IMR-90 (cell line): ENCODE data around the gene PABPC1L. TPM values are rescaled to one million over a fixed set of nuclear protein-coding genes. Genes with fewer than 3 reads are reported as not detected.

ENCODE experiments used
- ATAC-seq: fragments of 200-7000 bp; cut with Tn5 transposase; 2 replicates; pipeline ENCODE4 v1.9.1; 2020; ENCODE audit warnings: low read depth, mild to moderate bottlenecking, moderate library complexity
- BruUV-seq: library from RNA; stranded (reverse); fragments of 400-500 nt; replicated peaks from 2 replicates; lab custom pipeline; 2021; lab: Mats Ljungman, UMichigan
- CTCF ChIA-PET: fragments of 300-600 bp; formaldehyde crosslinking; extraction: SDS; loops from one replicate; lab custom pipeline; 2021; ENCODE audit warnings: antibody characterized with exemption; lab: Yijun Ruan, JAX
- POLR2A ChIA-PET: fragments of 300-600 bp; sonication (Branson Sonifier 250); formaldehyde crosslinking; loops from one replicate; lab custom pipeline; 2022; ENCODE audit warnings: antibody characterized with exemption; ENCODE audit not compliant: unreplicated experiment; lab: Charles Lee
- DNase-seq: peaks from one replicate; pipeline ENCODE4 v3.0.0; 2013
- H2AFZ ChIP-seq: replicated peaks from 2 replicates; pipeline ENCODE3; 2013; ENCODE audit warnings: low read length, mild to moderate bottlenecking; ENCODE audit not compliant: poor library complexity
- H2AK5ac ChIP-seq: 2 replicates; pipeline ENCODE4 v1.6.1; 2013; ENCODE audit warnings: low read depth, low read length, inconsistent platforms
- H2AK9ac ChIP-seq: replicated peaks from 2 replicates; pipeline ENCODE3; 2013; ENCODE audit warnings: mild to moderate bottlenecking, low read depth, low read length, moderate library complexity; ENCODE audit not compliant: poor library complexity
- H2BK120ac ChIP-seq: 2 replicates; pipeline ENCODE4 v1.6.1; 2013; ENCODE audit warnings: low read depth, low read length, inconsistent platforms
- H2BK15ac ChIP-seq: 3 replicates; pipeline ENCODE4 v1.6.1; 2013; ENCODE audit warnings: low read depth, low read length, inconsistent platforms
- H2BK20ac ChIP-seq: 2 replicates; pipeline ENCODE4 v1.6.1; 2013; ENCODE audit warnings: low read depth, mild to moderate bottlenecking, inconsistent platforms, low read length, moderate library complexity
- H2BK5ac ChIP-seq: 2 replicates; pipeline ENCODE4 v1.6.1; 2013; ENCODE audit warnings: mild to moderate bottlenecking, low read depth, low read length, inconsistent platforms; ENCODE audit not compliant: poor library complexity, severe bottlenecking
- H3K14ac ChIP-seq: replicated peaks from 2 replicates; pipeline ENCODE4 v1.6.1; 2013; ENCODE audit warnings: low read depth, low read length, inconsistent platforms
- H3K18ac ChIP-seq: 2 replicates; pipeline ENCODE4 v1.6.1; 2013; ENCODE audit warnings: low read depth, low read length, control low read depth
- H3K23ac ChIP-seq: 2 replicates; pipeline ENCODE4 v1.6.1; 2013; ENCODE audit warnings: low read depth, low read length, inconsistent platforms
- H3K27ac ChIP-seq: 2 replicates; pipeline ENCODE4 v1.5.1; 2013; ENCODE audit warnings: mild to moderate bottlenecking, control low read depth, low read length; ENCODE audit not compliant: insufficient read depth
- H3K27me3 ChIP-seq: 2 replicates; pipeline ENCODE4 v1.6.1; 2013; ENCODE audit warnings: low read length; ENCODE audit not compliant: control insufficient read depth, insufficient read depth
- H3K36me3 ChIP-seq: 2 replicates; pipeline ENCODE4 v1.6.1; 2013; ENCODE audit warnings: low read length, mixed read lengths; ENCODE audit not compliant: control insufficient read depth, insufficient read depth
- H3K4ac ChIP-seq: 2 replicates; pipeline ENCODE4 v1.6.1; 2013; ENCODE audit warnings: low read depth, low read length, inconsistent platforms
- H3K4me1 ChIP-seq: 2 replicates; pipeline ENCODE4 v1.6.1; 2013; ENCODE audit warnings: low read length, mixed read lengths; ENCODE audit not compliant: control insufficient read depth, insufficient read depth
- H3K4me2 ChIP-seq: 2 replicates; pipeline ENCODE4 v1.6.1; 2013; ENCODE audit warnings: low read depth, mild to moderate bottlenecking, control low read depth, low read length, moderate library complexity
- H3K4me3 ChIP-seq: 2 replicates; pipeline ENCODE4 v1.5.1; 2013; ENCODE audit warnings: low read depth, mild to moderate bottlenecking, control low read depth, low read length, moderate library complexity; ENCODE audit not compliant: insufficient read depth
- H3K56ac ChIP-seq: 2 replicates; pipeline ENCODE4 v1.6.1; 2013; ENCODE audit warnings: low read length, inconsistent platforms; ENCODE audit not compliant: insufficient read depth; ENCODE audit errors: extremely low read depth
- H3K79me1 ChIP-seq, 2 experiments: 2 replicates each; pipeline ENCODE4 v1.6.1; 2013; ENCODE audit warnings: low read length in 2 of 2, inconsistent platforms in 1 of 2, low read depth in 1 of 2
- H3K9ac ChIP-seq: 2 replicates; pipeline ENCODE4 v1.6.1; 2013; ENCODE audit warnings: low read depth, low read length, control low read depth
- H3K9me1 ChIP-seq: 2 replicates; pipeline ENCODE4 v1.6.1; 2013; ENCODE audit warnings: low read length, inconsistent platforms; ENCODE audit not compliant: insufficient read depth
- H3K9me3 ChIP-seq: 2 replicates; pipeline ENCODE4 v1.6.1; 2013; ENCODE audit warnings: low read length; ENCODE audit not compliant: control insufficient read depth, insufficient read depth
- H4K20me1 ChIP-seq: 2 replicates; pipeline ENCODE4 v1.6.1; 2013; ENCODE audit warnings: low read length, inconsistent platforms; ENCODE audit not compliant: insufficient read depth
- H4K5ac ChIP-seq: 2 replicates; pipeline ENCODE4 v1.6.1; 2013; ENCODE audit warnings: mild to moderate bottlenecking, low read depth, low read length, control low read depth
- H4K8ac ChIP-seq, 2 experiments: 2 replicates each; pipeline ENCODE4 v1.6.1; 2013; ENCODE audit warnings: low read depth in 2 of 2, low read length in 2 of 2, control low read depth in 1 of 2, inconsistent platforms in 1 of 2
- H4K91ac ChIP-seq: 2 replicates; pipeline ENCODE4 v1.6.1; 2013; ENCODE audit warnings: low read depth, low read length, inconsistent platforms; ENCODE audit not compliant: insufficient read depth
- BHLHE40 ChIP-seq: fragments of 150-350 bp; IDR thresholded peaks from 2 replicates; pipeline ENCODE4 v1.6.1; 2016; ENCODE audit warnings: mild to moderate bottlenecking, low read depth, low read length
- CHD1 ChIP-seq: IDR thresholded peaks from 2 replicates; pipeline ENCODE4 v1.6.1; 2012; ENCODE audit warnings: low read depth, low read length, improper control_type of control experiment
- CTCF ChIP-seq: conservative IDR thresholded peaks from 2 replicates; pipeline ENCODE4 v1.5.1; 2012; ENCODE audit warnings: mild to moderate bottlenecking, low read depth, low read length, improper control_type of control experiment
- ELK1 ChIP-seq: fragments of 150-350 bp; IDR thresholded peaks from 2 replicates; pipeline ENCODE4 v1.6.1; 2016; ENCODE audit warnings: low read depth, mild to moderate bottlenecking, low read length, moderate library complexity, borderline replicate concordance
- MAFK ChIP-seq: IDR thresholded peaks from 2 replicates; pipeline ENCODE4 v1.6.1; 2012; ENCODE audit warnings: low read depth, low read length, improper control_type of control experiment
- MAZ ChIP-seq: IDR thresholded peaks from 2 replicates; pipeline ENCODE4 v1.6.1; 2012; ENCODE audit warnings: low read depth, mild to moderate bottlenecking, low read length, improper control_type of control experiment, moderate library complexity, borderline replicate concordance
- MXI1 ChIP-seq: IDR thresholded peaks from 2 replicates; pipeline ENCODE4 v1.6.1; 2012; ENCODE audit warnings: low read depth, mild to moderate bottlenecking, low read length, moderate library complexity, borderline replicate concordance
- POLR2A ChIP-seq: IDR thresholded peaks from 2 replicates; pipeline ENCODE4 v1.6.1; 2012; ENCODE audit warnings: mild to moderate bottlenecking, low read depth, low read length
- RAD21 ChIP-seq: IDR thresholded peaks from 2 replicates; pipeline ENCODE4 v1.6.1; 2012; ENCODE audit warnings: low read length, improper control_type of control experiment
- RCOR1 ChIP-seq: IDR thresholded peaks from 2 replicates; pipeline ENCODE4 v1.6.1; 2012; ENCODE audit warnings: mild to moderate bottlenecking, low read length, improper control_type of control experiment; ENCODE audit not compliant: insufficient replicate concordance
- RFX5 ChIP-seq: IDR thresholded peaks from 2 replicates; pipeline ENCODE4 v1.8.0; 2012; ENCODE audit warnings: low read depth, mild to moderate bottlenecking, low read length, moderate library complexity
- SMC3 ChIP-seq: fragments of 150-350 bp; IDR thresholded peaks from 2 replicates; pipeline ENCODE4 v1.6.1; 2016; ENCODE audit warnings: low read depth, mild to moderate bottlenecking, antibody characterized with exemption, low read length, moderate library complexity
- USF2 ChIP-seq: fragments of 150-350 bp; IDR thresholded peaks from 2 replicates; pipeline ENCODE4 v1.6.1; 2017; ENCODE audit warnings: mild to moderate bottlenecking, antibody characterized with exemption, low read length, low read depth
- WGBS, 2 experiments: methylation state at CpG; one replicate each; pipeline versions ENCODE4 v1.1.5 to v1.1.7; 2013; ENCODE audit warnings: missing lambda C conversion rate in 2 of 2; ENCODE audit not compliant: insufficient read length in 1 of 2; ENCODE audit errors: extremely low coverage in 2 of 2; 5-methylcytosine and 5-hydroxymethylcytosine counted together
- dilution Hi-C: fragments of 300-500 bp; cut with HindIII; formaldehyde crosslinking; loops from one replicate; pipeline ENCODE4 v1.14.3; 2018; ENCODE audit warnings: low sequenced_read_pairs; ENCODE audit not compliant: unreplicated experiment
- in situ Hi-C: fragments of 300-500 bp; cut with MboI; formaldehyde crosslinking; loops from 3 replicates; pipeline ENCODE4 v1.14.3; 2019; ENCODE audit warnings: low sequenced_read_pairs, inconsistent platforms, mixed read lengths
- intact Hi-C: fragments of 100-400 bp; cut with micrococcal nuclease; formaldehyde crosslinking; loops from 2 replicates; pipeline ENCODE4 v1.10.0; 2022
- polyA plus RNA-seq, 3 experiments: library from polyadenylated mRNA; depleted of rRNA; stranded (reverse); fragments of >200 nt; gene quantifications; 2 replicates each; pipeline ENCODE4 v1.2.3, GENCODE V29; 2012; ENCODE audit warnings: low replicate concordance in 1 of 3
- total RNA-seq: library from RNA; depleted of rRNA; stranded (reverse); fragments of >200 nt; gene quantifications from 2 replicates; pipeline ENCODE4 v1.2.3, GENCODE V29; 2012

The PABPC1L gene
- total and polyA plus RNA-seq, 2 of the 4 experiments (the other 2 are of a cell fraction), result 6.1 to 82.4 TPM

GRCh38 chr20:44955270-44955669 lies 45.4 kb downstream of the PABPC1L start:
- dilution Hi-C loops (no loop called here), in situ Hi-C loops (no loop called here), intact Hi-C loops (no loop called here)
- no peak overlapping the region for H3K56ac ChIP-seq
- H3K27ac ChIP-seq, result no peak overlapping the region
- no peak overlapping the region for H3K9ac ChIP-seq
- H3K4me3 ChIP-seq, result no peak overlapping the region
- H2AK5ac ChIP-seq, result no peak overlapping the region
- BruUV-seq, result no TSS peak
- no peak overlapping the region for H2BK5ac ChIP-seq
- no peak overlapping the region for H4K8ac ChIP-seq
- H2BK15ac ChIP-seq, result no peak overlapping the region
- H2BK20ac ChIP-seq, result no peak overlapping the region
- DNase-seq (no peak), ATAC-seq (no peak)
- no CpG with 5 or more reads among the region's 4 CpGs for WGBS, 2 experiments
- H3K4ac ChIP-seq, result no peak overlapping the region
- H3K79me1 ChIP-seq, result peaks cover 46 to 65% of the 10 kb centered on the region in 2 experiments
- no peak for TF ChIP-seq USF2
- no peak for TF ChIP-seq ELK1
- TF ChIP-seq MXI1, result no peak
- no peak for TF ChIP-seq CTCF
- no peak for TF ChIP-seq RAD21
- no peak for TF ChIP-seq MAFK
- TF ChIP-seq CHD1, result no peak
- TF ChIP-seq POLR2A, result no peak
- TF ChIP-seq RCOR1, result no peak
- no peak for TF ChIP-seq RFX5
- no peak for TF ChIP-seq BHLHE40
- no peak for TF ChIP-seq SMC3
- no peak for TF ChIP-seq MAZ
- no peak overlapping the region for H4K91ac ChIP-seq
- H3K4me2 ChIP-seq, result no peak overlapping the region
- H3K18ac ChIP-seq, result no peak overlapping the region
- H4K5ac ChIP-seq, result no peak overlapping the region
- H3K36me3 ChIP-seq, result peaks cover 47% of the 10 kb centered on the region
- no peak overlapping the region for H2BK120ac ChIP-seq
- no peak overlapping the region for H3K14ac ChIP-seq
- H3K9me3 ChIP-seq, result no peaks in the 10 kb centered on the region
- POLR2A ChIA-PET, result no interaction called here
- no peak overlapping the region for H2AK9ac ChIP-seq
- no peaks in the 10 kb centered on the region for H3K27me3 ChIP-seq
- peaks cover 14% of the 10 kb centered on the region; the same call in 1 of the 2 replicates for H4K20me1 ChIP-seq
- H3K9me1 ChIP-seq, result peaks cover 8% of the 10 kb centered on the region
- H3K23ac ChIP-seq, result no peak overlapping the region
- peaks cover 5% of the 10 kb centered on the region for H3K4me1 ChIP-seq
- no peak overlapping the region for H2AFZ ChIP-seq
- CTCF ChIA-PET, result no interaction called here
